ENCODE data around the gene SNTG2.
"Not testable (repeated sequence)": the region's sequence is repeated elsewhere in the genome, so short reads cannot be mapped to it uniquely, and the experiment has no call there.

DNA sequence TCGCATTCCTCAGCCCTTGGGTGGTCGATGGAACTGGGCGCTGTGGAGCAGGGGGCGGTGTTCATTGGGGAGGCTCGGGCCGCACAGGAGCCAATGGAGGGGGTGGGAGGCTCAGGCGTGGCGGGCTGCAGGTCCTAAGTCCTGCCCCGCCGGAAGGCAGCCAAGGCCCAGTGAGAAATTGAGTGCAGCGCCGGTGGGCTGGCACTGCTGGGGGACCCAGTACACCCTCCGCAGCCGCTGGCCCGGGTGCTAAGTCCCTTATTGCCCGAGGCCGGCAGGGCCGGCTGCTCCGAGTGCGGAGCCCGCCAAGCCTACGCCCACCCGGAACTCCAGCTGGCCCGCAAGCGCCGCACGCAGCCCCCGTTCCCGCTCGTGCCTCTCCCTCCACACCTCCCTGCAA is 278.9 kb downstream of the SNTG2 start:
- TF ChIP-seq, protein P1, sequence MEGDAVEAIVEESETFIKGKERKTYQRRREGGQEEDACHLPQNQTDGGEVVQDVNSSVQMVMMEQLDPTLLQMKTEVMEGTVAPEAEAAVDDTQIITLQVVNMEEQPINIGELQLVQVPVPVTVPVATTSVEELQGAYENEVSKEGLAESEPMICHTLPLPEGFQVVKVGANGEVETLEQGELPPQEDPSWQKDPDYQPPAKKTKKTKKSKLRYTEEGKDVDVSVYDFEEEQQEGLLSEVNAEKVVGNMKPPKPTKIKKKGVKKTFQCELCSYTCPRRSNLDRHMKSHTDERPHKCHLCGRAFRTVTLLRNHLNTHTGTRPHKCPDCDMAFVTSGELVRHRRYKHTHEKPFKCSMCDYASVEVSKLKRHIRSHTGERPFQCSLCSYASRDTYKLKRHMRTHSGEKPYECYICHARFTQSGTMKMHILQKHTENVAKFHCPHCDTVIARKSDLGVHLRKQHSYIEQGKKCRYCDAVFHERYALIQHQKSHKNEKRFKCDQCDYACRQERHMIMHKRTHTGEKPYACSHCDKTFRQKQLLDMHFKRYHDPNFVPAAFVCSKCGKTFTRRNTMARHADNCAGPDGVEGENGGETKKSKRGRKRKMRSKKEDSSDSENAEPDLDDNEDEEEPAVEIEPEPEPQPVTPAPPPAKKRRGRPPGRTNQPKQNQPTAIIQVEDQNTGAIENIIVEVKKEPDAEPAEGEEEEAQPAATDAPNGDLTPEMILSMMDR (IDR thresholded peaks at IDR 0.05 in 2 of 3, conservative IDR thresholded peaks at IDR 0.05 in 1 of 3; ENCODE audit: control insufficient read depth in 2 of 3, extremely low read depth in 1 of 3, insufficient read depth in 1 of 3, low read depth in 3 of 3, low read length in 3 of 3), result not testable (repeated sequence)
- TF ChIP-seq YBX1 (IDR thresholded peaks at IDR 0.05); POLR2AphosphoS5 (IDR thresholded peaks at IDR 0.05; ENCODE audit: low read length); POLR2A (IDR thresholded peaks at IDR 0.05; ENCODE audit: low read depth, low read length); EP300 (IDR thresholded peaks at IDR 0.05; ENCODE audit: borderline replicate concordance in 1 of 2, control insufficient read depth in 1 of 2, low read depth in 2 of 2, low read length in 2 of 2); TAF1 (IDR thresholded peaks at IDR 0.05; ENCODE audit: borderline replicate concordance, low read depth, low read length); RFX5 (IDR thresholded peaks at IDR 0.05; ENCODE audit: low read depth, low read length); JUND (IDR thresholded peaks at IDR 0.05; ENCODE audit: low read depth, low read length); RELB (IDR thresholded peaks at IDR 0.05; ENCODE audit: low read depth); CEBPB (IDR thresholded peaks at IDR 0.05; ENCODE audit: borderline replicate concordance in 1 of 2, low read depth in 2 of 2, low read length in 2 of 2); USF1 (IDR thresholded peaks at IDR 0.05; ENCODE audit: borderline replicate concordance, extremely low read length, insufficient read depth, low read depth, low read length); LARP7 (IDR thresholded peaks at IDR 0.05); PAX8 (IDR thresholded peaks at IDR 0.05); ATF2 (IDR thresholded peaks at IDR 0.05; ENCODE audit: low read length): not testable (repeated sequence)
